GM12874 (cell line): ENCODE data around the gene SLMAP.

Experiments
- CTCF ChIP-seq: IDR thresholded peaks from 2 replicates; pipeline ENCODE4 v1.5.1; 2011; ENCODE audit warnings: low read depth, mild to moderate bottlenecking, control low read depth, low read length, moderate library complexity; ENCODE audit not compliant: insufficient read depth

Gene SLMAP

GRCh38 chr3:57794501-57794900 lies 38.4 kb downstream of the SLMAP start:
- TF ChIP-seq CTCF, result no peak

DNA sequence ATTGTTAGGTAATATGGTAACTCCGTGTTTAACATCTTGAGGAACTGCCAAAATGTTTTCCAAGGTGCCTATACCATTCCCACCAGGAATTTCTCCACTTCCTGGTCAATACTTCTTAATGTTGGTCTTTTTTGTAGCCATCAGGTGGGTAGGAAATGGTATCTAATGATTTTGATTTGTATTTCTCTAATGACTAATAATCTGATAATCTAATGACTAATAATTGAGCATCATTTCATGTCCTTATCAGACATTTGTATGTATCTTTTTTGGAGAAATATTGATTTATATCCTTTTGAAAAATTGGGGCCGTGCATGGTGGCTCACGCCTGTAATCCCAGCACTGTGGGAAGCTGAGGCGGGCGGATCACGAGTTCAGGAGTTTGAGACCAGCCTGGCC lies 38.8 kb downstream of the SLMAP start:
- TF ChIP-seq CTCF, result no peak

GRCh38 chr3:57796261-57796660 lies 40.2 kb downstream of the SLMAP start:
- no peak for TF ChIP-seq CTCF

DNA sequence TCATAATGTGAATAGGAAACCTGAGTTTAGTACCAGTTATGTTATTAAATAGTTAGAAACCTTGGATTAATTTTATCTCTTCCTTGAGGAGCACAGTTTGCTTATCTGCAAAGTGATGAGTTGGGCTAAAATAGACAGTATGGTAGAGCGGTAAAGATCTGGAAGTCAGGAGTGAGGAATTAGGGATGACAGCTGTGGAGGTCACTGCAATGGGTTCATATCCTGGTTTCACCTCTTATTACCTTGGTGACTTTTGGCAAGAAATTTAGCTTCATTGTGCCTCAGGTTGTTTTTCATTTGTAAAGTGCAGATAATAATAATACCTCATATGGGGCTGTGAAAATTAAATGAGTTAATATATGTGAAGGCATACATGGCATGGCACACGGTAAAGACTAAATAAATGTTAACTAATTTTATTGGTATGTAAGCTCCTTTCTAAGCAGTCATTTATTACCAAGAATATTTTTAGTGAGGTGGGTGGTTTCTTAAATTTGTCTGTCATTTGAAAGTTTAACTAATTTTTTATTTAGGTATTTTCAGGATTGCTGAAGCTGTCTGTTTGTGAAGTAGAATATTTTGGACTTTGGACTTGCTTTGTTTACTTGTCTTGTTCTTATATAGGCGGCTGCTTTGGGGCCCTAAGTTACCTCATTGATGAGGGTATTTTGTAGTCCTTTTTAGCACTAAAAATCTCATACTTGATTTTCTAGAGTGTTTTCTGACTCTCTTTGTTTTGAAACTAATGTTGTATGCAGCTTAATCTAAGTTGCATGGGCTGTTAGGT lies 41.8 kb downstream of the SLMAP start:
- TF ChIP-seq CTCF, result no peak

- no peak for TF ChIP-seq CTCF
These were observed 47.6 kb downstream of the SLMAP start for GRCh38 chr3:57803647-57804081.

- no peak for TF ChIP-seq CTCF
These were observed 49.2 kb downstream of the SLMAP start for GRCh38 chr3:57805266-57805665.

DNA sequence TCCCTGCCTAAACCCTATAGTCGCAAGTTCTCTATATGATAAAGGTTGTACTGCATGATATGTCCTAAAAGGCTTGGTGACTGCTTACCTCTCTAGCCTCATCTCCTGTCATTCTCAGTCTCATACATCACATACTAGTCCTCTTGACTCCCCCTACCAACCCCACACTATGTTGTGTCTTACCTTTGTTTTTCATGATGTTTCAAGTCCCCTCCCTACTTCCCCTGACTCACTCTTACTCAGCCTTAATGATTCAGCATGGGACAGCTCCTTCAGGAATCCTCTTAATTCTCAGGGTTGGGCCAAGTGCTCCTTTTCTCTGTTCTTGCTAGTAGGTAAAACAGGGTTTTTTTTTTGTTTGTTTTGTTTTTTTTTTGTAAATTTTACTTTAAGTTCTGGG lies 49.6 kb downstream of the SLMAP start:
- TF ChIP-seq CTCF, result no peak
